Measurements from ENCODE around the gene KDM4C.

DNA sequence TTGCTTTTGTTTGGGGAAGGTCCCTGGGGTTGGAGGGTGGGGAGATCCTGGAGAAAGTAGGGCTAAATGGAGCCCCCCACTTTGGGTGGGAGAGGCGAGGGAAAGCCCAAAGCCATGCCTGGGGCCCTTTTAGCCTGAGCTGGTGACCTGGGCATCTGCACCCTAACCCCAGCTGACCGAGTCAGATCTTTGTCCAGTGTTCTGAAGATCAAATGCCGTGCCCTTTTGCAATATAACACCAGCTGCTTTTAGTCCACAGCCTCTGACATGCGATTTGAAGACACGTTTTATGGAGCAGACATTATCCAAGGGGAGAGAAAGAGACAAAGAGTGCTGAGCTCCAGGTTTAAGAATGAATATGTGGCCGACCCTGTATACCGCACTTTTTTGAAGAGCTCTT, 416.5 kb downstream of the KDM4C start:
- no peak for TF ChIP-seq EZH2 (IDR thresholded peaks at IDR 0.05)
- no peak for TF ChIP-seq POLR2AphosphoS5 (IDR thresholded peaks at IDR 0.05; ENCODE audit: borderline replicate concordance, low read depth, low read length)
- TF ChIP-seq FOXP2 (optimal IDR thresholded peaks at IDR 0.05; ENCODE audit: control extremely low read depth, extremely low read length, insufficient read depth) = no peak

All from SK-N-MC (cell line).